Measurements from ENCODE around the gene KLRC4. TPM values are rescaled to one million over a fixed set of nuclear protein-coding genes. Genes with fewer than 3 reads are reported as not detected.
"Not testable (repeated sequence)": the region's sequence is repeated elsewhere in the genome, so short reads cannot be mapped to it uniquely, and the experiment has no call there.

Gene KLRC4
- polyA plus RNA-seq, 4 donors, result not detected

GRCh38 chr12:10369557-10370415 is 39.8 kb downstream of the KLRC4 start:
- DNase-seq (ENCODE audit: low read depth in 4 of 4, low spot score in 3 of 4), result no peak

- DNase-seq (ENCODE audit: low read depth in 4 of 4, low spot score in 3 of 4), result no peak
Measured at GRCh38 chr12:10368206-10369171, 41.1 kb downstream of the KLRC4 start.

GRCh38 chr12:10367714-10368113 is 41.8 kb downstream of the KLRC4 start:
- not testable (repeated sequence) for DNase-seq (ENCODE audit: low read depth in 4 of 4, low spot score in 3 of 4)

- peak in 1 of 4 donors; percentile 19 for DNase-seq (ENCODE audit: low read depth in 4 of 4, low spot score in 3 of 4)
Measured at GRCh38 chr12:10366875-10367274, 42.7 kb downstream of the KLRC4 start.

GRCh38 chr12:10365696-10366405 is 43.7 kb downstream of the KLRC4 start:
- DNase-seq (ENCODE audit: low read depth in 4 of 4, low spot score in 3 of 4), result no peak

- DNase-seq (ENCODE audit: low read depth in 4 of 4, low spot score in 3 of 4), result peak; percentile 82 to 88 (median 86)
Measured at GRCh38 chr12:10364815-10365622, 44.5 kb downstream of the KLRC4 start.

GRCh38 chr12:10363914-10364814 is 45.4 kb downstream of the KLRC4 start:
- peak in 3 of 4 donors; percentile 50 to 70 (median 54) for DNase-seq (ENCODE audit: low read depth in 4 of 4, low spot score in 3 of 4)

- DNase-seq (ENCODE audit: low read depth in 4 of 4, low spot score in 3 of 4), result peak in 1 of 4 donors; percentile 25
Measured at GRCh38 chr12:10363658-10363913, 46.0 kb downstream of the KLRC4 start.

- DNase-seq (ENCODE audit: low read depth in 4 of 4, low spot score in 3 of 4), result peak in 1 of 4 donors; percentile 16
Measured at GRCh38 chr12:10362828-10363657, 46.5 kb downstream of the KLRC4 start.

- no peak for DNase-seq (ENCODE audit: low read depth in 4 of 4, low spot score in 3 of 4)
Measured at GRCh38 chr12:10362325-10362724, 47.2 kb downstream of the KLRC4 start.

- DNase-seq (ENCODE audit: low read depth in 4 of 4, low spot score in 3 of 4), result peak in 1 of 4 donors; percentile 12
Measured at GRCh38 chr12:10361622-10362021, 47.9 kb downstream of the KLRC4 start.

GRCh38 chr12:10361084-10361483 is 48.5 kb downstream of the KLRC4 start:
- no peak for DNase-seq (ENCODE audit: low read depth in 4 of 4, low spot score in 3 of 4)

GRCh38 chr12:10358969-10359368 is 50.6 kb downstream of the KLRC4 start:
- no peak for DNase-seq (ENCODE audit: low read depth in 4 of 4, low spot score in 3 of 4)

GRCh38 chr12:10358131-10358530 is 51.4 kb downstream of the KLRC4 start:
- DNase-seq (ENCODE audit: low read depth in 4 of 4, low spot score in 3 of 4), result no peak
